Measurements from ENCODE around the gene DNAJC30. TPM values are rescaled to one million over a fixed set of nuclear protein-coding genes. Genes with fewer than 3 reads are reported as not detected.
"Not testable (repeated sequence)": the region's sequence is repeated elsewhere in the genome, so short reads cannot be mapped to it uniquely, and the experiment has no call there.

DNAJC30 gene
- total RNA-seq: 10.0 TPM

- ATAC-seq (peak; percentile 98), DNase-seq (ENCODE audit: low spot score) (peak; percentile 97)
These were observed at the start of gene DNAJC30, which contains the start of gene BUD23 for GRCh38 chr7:73683056-73683787. Gene DNAJC30 (minus strand): TSS chr7:73683453. CDS start chr7:73683423, 30 bp downstream. Gene BUD23 (plus strand): TSS chr7:73683597. CDS start chr7:73683626, 29 bp downstream.

GRCh38 chr7:73732397-73732796 lies 49.1 kb upstream of the DNAJC30 start:
- ATAC-seq (no peak), DNase-seq (ENCODE audit: low spot score) (no peak)

- no peak for DNase-seq (ENCODE audit: low spot score)
- ATAC-seq: no peak
These were observed 47.2 kb upstream of the DNAJC30 start for GRCh38 chr7:73730485-73730884.

GRCh38 chr7:73728551-73728950 lies 45.3 kb upstream of the DNAJC30 start:
- ATAC-seq: no peak
- no peak for DNase-seq (ENCODE audit: low spot score)

- DNase-seq (ENCODE audit: low spot score): no peak
- no peak for ATAC-seq
These were observed 44.7 kb upstream of the DNAJC30 start for GRCh38 chr7:73727952-73728351.

- ATAC-seq (no peak), DNase-seq (ENCODE audit: low spot score) (no peak)
These were observed 42.8 kb upstream of the DNAJC30 start for GRCh38 chr7:73726083-73726466.

GRCh38 chr7:73723813-73724212 lies 40.6 kb upstream of the DNAJC30 start:
- ATAC-seq (no peak), DNase-seq (ENCODE audit: low spot score) (no peak)

- ATAC-seq: no peak
- no peak for DNase-seq (ENCODE audit: low spot score)
These were observed 39.5 kb upstream of the DNAJC30 start for GRCh38 chr7:73722785-73723184.

GRCh38 chr7:73722182-73722581 lies 38.9 kb upstream of the DNAJC30 start:
- ATAC-seq; DNase-seq (ENCODE audit: low spot score): not testable (repeated sequence)

- peak; percentile 75 for ATAC-seq
- DNase-seq (ENCODE audit: low spot score): peak; percentile 95
These were observed 38.1 kb upstream of the DNAJC30 start for GRCh38 chr7:73721377-73721817.

GRCh38 chr7:73720443-73720842 lies 37.2 kb upstream of the DNAJC30 start:
- ATAC-seq; DNase-seq (ENCODE audit: low spot score): not testable (repeated sequence)

- ATAC-seq: peak; percentile 18
- DNase-seq (ENCODE audit: low spot score): no peak
These were observed 36.5 kb upstream of the DNAJC30 start for GRCh38 chr7:73719806-73720169.

- peak; percentile 76 for ATAC-seq
- peak; percentile 79 for DNase-seq (ENCODE audit: low spot score)
These were observed 35.9 kb upstream of the DNAJC30 start, which contains the start of gene STX1A for GRCh38 chr7:73718905-73719805. Gene STX1A (minus strand): TSS chr7:73719669. CDS start chr7:73719631, 38 bp downstream.

GRCh38 chr7:73718438-73718881 lies 35.2 kb upstream of the DNAJC30 start:
- ATAC-seq (no peak), DNase-seq (ENCODE audit: low spot score) (no peak)

- DNase-seq (ENCODE audit: low spot score) (no peak), ATAC-seq (no peak)
These were observed 34.7 kb upstream of the DNAJC30 start for GRCh38 chr7:73717991-73718405.

GRCh38 chr7:73717025-73717807 lies 34.0 kb upstream of the DNAJC30 start:
- no peak for DNase-seq (ENCODE audit: low spot score)
- no peak for ATAC-seq

- DNase-seq (ENCODE audit: low spot score): no peak
These were observed 33.2 kb upstream of the DNAJC30 start for GRCh38 chr7:73716318-73716890.

GRCh38 chr7:73715648-73716317 lies 32.5 kb upstream of the DNAJC30 start:
- DNase-seq (ENCODE audit: low spot score): no peak
- ATAC-seq: no peak

More at GRCh38 chr7:73716318-73716890, 33.2 kb upstream of the DNAJC30 start:
- no peak for ATAC-seq

GRCh38 chr7:73713319-73713718 lies 30.1 kb upstream of the DNAJC30 start:
- not testable (repeated sequence) for DNase-seq (ENCODE audit: low spot score); ATAC-seq

- no peak for ATAC-seq
- no peak for DNase-seq (ENCODE audit: low spot score)
These were observed 29.5 kb upstream of the DNAJC30 start for GRCh38 chr7:73712773-73713172.
